HFF-Myc (cell line): Measurements from ENCODE around the gene PPP2R3B.
"Not testable (repeated sequence)": the region's sequence is repeated elsewhere in the genome, so short reads cannot be mapped to it uniquely, and the experiment has no call there.

ENCODE experiments used
- DNase-seq: peaks from one replicate; pipeline ENCODE4 v3.0.0-alpha.2; 2011; ENCODE audit warnings: low read depth; ENCODE audit errors: extremely low read depth
- H3K4me3 ChIP-seq: replicated peaks from 2 replicates; pipeline ENCODE4 v1.5.1; 2011; ENCODE audit warnings: low read depth, mild to moderate bottlenecking, control low read depth, low read length
- TF ChIP-seq, protein P1 (sequence below): IDR thresholded peaks from 2 replicates; pipeline ENCODE4 v1.5.1; 2012; ENCODE audit warnings: mild to moderate bottlenecking, low read depth, low read length, control low read depth; ENCODE audit errors: missing control alignments

PPP2R3B gene

DNA sequence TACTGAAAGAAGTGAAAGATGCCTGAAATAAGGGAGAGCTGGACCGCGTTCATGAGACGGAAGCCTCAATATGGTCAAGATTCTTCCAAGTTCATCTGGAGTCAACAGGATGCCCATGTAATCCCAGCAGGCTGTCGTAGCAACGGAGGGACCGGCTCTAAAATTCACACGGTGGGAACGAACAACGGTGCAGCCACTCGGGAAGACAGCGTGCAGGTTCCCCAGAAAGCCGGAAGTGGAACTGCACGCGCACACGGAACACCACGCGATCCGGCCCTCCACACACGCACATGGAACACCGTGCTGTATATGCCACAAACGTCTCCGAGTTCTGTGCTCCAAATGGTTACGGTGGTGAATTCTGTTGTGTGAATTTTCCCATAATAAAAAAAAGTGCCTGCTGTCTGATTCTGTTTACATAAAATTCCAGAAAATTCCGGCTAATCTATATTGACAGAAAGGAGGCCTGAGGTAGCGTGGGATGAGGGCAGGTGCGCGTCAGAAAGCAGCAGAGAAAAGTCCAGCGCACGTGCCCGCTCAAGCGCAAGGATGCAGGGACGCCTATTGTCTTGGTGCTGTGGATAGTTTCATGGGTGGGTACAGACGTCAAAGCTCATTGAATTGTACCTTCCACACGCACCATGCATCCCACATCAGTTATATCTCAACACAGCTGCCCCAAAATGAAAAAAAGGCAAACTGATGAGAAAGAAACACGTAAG lies 31.2 kb downstream of the PPP2R3B start:
- H3K4me3 ChIP-seq: no peak overlapping the region
- no peak for DNase-seq
- TF ChIP-seq, protein P1, sequence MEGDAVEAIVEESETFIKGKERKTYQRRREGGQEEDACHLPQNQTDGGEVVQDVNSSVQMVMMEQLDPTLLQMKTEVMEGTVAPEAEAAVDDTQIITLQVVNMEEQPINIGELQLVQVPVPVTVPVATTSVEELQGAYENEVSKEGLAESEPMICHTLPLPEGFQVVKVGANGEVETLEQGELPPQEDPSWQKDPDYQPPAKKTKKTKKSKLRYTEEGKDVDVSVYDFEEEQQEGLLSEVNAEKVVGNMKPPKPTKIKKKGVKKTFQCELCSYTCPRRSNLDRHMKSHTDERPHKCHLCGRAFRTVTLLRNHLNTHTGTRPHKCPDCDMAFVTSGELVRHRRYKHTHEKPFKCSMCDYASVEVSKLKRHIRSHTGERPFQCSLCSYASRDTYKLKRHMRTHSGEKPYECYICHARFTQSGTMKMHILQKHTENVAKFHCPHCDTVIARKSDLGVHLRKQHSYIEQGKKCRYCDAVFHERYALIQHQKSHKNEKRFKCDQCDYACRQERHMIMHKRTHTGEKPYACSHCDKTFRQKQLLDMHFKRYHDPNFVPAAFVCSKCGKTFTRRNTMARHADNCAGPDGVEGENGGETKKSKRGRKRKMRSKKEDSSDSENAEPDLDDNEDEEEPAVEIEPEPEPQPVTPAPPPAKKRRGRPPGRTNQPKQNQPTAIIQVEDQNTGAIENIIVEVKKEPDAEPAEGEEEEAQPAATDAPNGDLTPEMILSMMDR: no peak

DNA sequence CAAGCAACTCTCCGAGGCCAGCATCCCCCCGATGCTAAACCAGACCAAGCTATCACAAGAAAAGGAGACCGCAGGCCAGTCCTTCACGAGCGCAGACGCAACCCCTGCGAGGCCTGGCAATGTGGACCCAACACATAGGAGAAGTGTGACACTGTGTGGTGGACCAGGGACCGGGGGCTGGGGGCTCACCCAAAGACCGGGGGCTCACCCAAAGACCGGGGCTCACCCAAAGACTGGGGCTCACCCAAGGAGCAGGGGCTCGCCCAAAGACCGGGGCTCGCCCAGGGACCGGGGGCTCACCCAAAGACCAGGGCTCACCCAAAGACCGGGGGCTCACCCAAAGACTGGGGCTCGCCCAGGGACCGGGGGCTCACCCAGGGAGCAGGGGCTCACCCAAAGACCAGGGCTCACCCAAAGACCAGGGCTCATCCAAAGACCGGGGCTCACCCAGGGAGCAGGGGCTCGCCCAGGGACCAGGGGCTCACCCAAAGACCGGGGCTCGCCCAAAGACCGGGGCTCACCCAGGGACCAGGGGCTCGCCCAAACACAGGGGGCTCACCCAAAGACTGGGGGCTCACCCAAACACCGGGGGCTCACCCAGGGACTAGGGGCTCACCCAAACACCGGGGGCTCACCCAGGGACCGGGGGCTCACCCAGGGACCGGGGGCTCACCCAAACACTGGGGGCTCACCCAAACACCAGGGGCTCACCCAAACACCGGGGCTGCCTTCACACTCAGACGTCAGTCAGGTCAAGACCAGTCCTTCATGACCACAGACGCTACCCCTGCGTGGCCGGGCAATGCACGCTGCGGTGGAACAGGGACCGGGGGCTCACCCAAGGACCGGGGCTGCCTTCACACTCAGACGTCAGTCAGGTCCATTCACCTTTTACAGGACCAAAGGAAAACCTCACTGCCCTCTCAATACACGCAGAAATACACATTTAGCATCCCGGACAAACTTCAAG lies 32.9 kb downstream of the PPP2R3B start:
- DNase-seq: no peak
- TF ChIP-seq, protein P1: no peak
- H3K4me3 ChIP-seq: no peak overlapping the region

DNA sequence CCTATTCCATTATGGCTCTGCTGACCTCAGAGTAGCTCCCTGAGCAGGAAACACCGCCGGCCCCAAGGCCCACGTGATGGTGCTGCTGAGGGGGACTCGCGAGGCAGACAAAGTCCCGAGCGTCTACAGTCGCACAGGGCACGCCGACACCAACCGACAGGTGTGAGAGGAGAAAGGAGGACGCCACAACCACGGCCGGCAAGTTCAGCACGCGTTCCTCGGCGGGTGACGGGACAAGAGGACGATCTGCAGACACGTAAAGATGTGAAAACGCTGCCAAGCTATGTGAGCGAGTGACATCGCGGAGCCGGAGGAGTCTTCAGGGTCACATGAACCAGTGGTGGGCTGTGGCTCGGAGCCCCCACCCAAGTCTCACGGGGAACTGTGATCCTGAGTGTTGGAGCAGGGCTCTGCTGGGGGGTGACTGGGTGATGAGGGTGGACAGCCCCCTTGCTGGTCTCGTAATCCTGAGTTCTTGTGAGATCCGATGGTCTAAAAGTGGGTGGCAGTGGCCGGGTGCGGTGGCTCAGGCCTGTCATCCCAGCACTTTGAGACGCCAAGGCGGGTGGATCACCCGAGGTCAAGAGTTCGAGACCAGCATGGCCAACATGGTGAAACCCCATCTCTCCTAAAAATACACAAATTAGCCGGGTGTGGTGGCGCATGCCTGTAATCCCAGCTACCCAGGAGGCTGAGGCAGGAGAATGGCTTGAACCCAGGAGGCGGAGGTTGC lies 34.0 kb downstream of the PPP2R3B start:
- TF ChIP-seq, protein P1: no peak
- no peak for DNase-seq
- no peak overlapping the region for H3K4me3 ChIP-seq

DNA sequence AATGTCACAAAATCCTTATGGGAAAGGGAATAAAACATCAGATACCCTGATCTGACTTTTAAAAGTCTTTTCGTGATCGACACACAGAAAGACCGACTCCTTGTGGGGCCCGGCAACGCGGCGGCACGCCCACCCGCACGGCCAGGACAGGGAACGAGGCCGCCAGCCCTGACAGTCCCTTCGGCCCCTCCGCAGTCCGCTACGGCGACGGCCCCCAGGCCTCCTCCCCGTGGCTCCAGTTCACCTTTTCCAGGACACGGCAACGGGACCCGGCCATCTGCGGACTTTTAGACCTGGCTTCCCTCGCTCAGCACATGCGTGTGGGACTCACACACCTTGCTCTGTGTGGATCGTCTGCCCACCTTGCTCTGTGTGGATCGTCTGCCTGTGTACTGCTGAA lies 34.5 kb downstream of the PPP2R3B start:
- no peak overlapping the region for H3K4me3 ChIP-seq
- TF ChIP-seq, protein P1: no peak
- DNase-seq: no peak

DNA sequence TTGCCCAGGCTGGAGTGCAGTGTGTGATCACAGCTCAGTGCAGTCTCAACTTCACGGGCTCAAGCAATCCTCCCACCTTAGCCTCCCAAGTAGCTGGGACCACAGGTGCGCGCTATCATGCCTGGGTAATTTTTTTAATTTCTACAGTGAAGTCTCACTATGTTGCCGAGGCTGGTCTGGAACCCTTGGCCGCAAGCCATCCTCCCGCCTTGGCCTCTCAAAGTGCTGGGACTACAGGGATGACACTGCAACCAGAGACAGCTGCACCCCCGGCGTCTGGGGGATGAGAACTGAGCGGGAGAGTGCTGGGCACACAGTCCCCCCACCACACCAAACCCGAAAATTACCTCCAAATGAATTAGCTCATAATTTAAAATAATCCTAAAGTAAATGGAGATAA lies 35.0 kb downstream of the PPP2R3B start:
- DNase-seq: no peak
- TF ChIP-seq, protein P1: no peak
- H3K4me3 ChIP-seq: no peak overlapping the region

DNA sequence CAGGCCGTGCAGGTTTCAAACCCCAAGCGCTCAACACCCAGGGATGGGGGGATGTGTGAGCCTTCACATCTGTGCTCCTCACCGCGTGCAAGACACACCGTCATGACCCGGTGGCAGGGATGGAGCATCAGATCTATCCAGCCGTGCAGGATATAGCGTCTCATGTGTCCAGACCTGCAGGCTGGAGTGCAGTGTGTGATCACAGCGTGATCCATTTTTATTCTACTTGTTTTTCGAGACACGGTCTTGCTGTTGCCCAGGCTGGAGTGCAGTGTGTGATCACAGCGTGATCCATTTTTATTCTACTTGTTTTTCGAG lies 35.4 kb downstream of the PPP2R3B start:
- not testable (repeated sequence) for DNase-seq, H3K4me3 ChIP-seq
